Brain microvascular endothelial cell (primary cell): ENCODE results near the gene IGFBP2.

Experiments
- DNase-seq: peaks from one replicate; pipeline ENCODE4 v3.0.0-alpha.2; 2020
- H3K27ac ChIP-seq: fragments of 250-450 bp; sonication (Bioruptor Pico); 2 replicates; pipeline ENCODE4 v1.5.1; 2020; ENCODE audit warnings: mild to moderate bottlenecking, moderate library complexity
- H3K27me3 ChIP-seq: fragments of 250-450 bp; sonication (Bioruptor Pico); replicated peaks from 2 replicates; pipeline ENCODE4 v1.5.1; 2020; ENCODE audit warnings: mild to moderate bottlenecking
- H3K36me3 ChIP-seq: fragments of 250-450 bp; sonication (Bioruptor Pico); replicated peaks from 2 replicates; pipeline ENCODE4 v1.5.1; 2020; ENCODE audit warnings: mild to moderate bottlenecking
- H3K4me3 ChIP-seq: 2 replicates; pipeline ENCODE4 v1.5.1; 2011; ENCODE audit warnings: low read depth, mild to moderate bottlenecking, control low read depth, low read length, moderate library complexity
- in situ Hi-C: cut with HindIII; loops from 2 replicates; pipeline ENCODE4 v1.10.0; 2017; ENCODE audit warnings: low sequenced_read_pairs, low pct_ligation_motif_present
- TF ChIP-seq, protein P1 (sequence below): IDR thresholded peaks from 2 replicates; pipeline ENCODE4 v1.5.1; 2011; ENCODE audit warnings: low read depth, mild to moderate bottlenecking, moderate library complexity, low read length, control low read depth, inconsistent platforms; ENCODE audit errors: missing control alignments

The IGFBP2 gene

DNA sequence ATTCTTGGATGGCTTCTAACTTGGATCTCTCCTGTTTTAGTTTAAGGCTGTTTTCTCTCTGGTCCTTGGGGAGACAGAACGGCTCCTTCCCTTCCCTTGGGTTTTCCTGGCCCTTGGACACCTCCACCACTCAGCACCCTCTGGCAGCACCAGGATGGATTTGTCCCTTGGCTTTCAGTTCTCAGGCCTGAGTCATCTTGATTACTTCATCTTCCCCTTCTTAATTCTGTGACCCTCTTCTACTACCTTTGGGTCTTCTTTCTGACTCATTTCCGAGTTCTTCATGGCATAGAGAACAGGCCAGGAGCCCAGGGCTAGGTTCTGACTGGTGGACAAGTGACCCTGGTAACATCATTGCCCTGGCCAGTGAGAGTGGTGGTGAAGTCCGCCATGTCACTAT lies 14.9 kb downstream of the IGFBP2 start:
- DNase-seq, result no peak
- in situ Hi-C loops, result no loop called here
- H3K27ac ChIP-seq, result no peak overlapping the region
- H3K4me3 ChIP-seq, result no peak overlapping the region
- no peaks in the 10 kb centered on the region for H3K27me3 ChIP-seq
- TF ChIP-seq, protein P1, sequence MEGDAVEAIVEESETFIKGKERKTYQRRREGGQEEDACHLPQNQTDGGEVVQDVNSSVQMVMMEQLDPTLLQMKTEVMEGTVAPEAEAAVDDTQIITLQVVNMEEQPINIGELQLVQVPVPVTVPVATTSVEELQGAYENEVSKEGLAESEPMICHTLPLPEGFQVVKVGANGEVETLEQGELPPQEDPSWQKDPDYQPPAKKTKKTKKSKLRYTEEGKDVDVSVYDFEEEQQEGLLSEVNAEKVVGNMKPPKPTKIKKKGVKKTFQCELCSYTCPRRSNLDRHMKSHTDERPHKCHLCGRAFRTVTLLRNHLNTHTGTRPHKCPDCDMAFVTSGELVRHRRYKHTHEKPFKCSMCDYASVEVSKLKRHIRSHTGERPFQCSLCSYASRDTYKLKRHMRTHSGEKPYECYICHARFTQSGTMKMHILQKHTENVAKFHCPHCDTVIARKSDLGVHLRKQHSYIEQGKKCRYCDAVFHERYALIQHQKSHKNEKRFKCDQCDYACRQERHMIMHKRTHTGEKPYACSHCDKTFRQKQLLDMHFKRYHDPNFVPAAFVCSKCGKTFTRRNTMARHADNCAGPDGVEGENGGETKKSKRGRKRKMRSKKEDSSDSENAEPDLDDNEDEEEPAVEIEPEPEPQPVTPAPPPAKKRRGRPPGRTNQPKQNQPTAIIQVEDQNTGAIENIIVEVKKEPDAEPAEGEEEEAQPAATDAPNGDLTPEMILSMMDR, result no peak
- H3K36me3 ChIP-seq, result no peaks in the 10 kb centered on the region

DNA sequence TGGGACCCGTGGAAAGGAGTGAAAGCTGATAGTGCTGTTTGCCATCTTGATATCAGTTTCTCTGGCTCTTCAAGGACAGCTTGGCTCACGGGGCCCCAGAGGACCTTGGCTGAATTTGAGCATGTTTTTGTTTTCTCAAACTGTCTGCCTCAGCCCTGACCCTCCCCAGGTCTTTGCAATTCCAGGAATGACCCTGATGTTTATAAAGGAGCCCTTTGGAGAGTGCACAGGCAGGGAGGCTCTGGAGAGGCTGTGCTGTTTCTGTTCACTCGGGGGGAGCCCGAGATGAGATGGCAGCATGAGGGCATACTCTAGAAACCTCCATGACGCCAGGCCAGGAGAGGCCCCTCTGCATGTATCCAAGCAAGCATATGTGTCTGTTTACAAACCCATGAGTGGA lies 16.4 kb downstream of the IGFBP2 start:
- no peak overlapping the region for H3K27ac ChIP-seq
- in situ Hi-C loops, result no loop called here
- no peaks in the 10 kb centered on the region for H3K36me3 ChIP-seq
- H3K27me3 ChIP-seq, result no peaks in the 10 kb centered on the region
- DNase-seq, result no peak
- TF ChIP-seq, protein P1, result no peak
- H3K4me3 ChIP-seq, result no peak overlapping the region

DNA sequence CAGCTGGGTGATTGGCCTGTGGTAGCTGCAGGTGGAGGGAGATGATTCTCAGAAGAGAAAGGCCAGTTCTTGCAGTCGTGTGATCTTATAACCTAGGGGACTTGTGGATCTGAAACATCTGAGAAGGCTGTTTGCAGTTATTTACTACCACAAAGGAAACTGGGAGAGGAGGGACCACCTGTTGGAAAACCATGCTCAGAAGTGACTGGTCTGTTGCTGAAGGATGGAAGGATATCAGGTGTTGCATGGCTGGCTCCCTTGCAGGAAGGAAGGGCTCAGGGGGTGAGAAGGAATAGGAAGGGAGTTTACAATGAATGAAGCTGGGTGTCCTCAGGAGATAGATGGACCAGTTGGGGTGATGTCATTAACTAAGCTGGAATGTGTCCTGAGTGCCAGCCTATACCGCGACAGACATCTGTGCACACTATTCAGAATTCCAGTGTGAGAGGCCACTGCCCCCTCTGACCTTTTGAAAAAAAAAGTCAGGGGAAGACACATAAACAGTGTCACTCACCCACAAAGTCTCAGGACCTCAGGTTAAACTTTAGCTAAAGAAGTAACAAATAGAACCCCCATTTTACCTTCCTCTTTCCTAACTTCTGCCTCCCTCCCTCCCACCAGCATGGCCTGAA lies 17.5 kb downstream of the IGFBP2 start:
- H3K27ac ChIP-seq, result no peak overlapping the region
- no peaks in the 10 kb centered on the region for H3K36me3 ChIP-seq
- no peak overlapping the region for H3K4me3 ChIP-seq
- in situ Hi-C loops, result loop anchor here (10.0 kb wide), 1 partner anchor 136 kb away; no protein-coding TSS in a partner anchor
- TF ChIP-seq, protein P1, result no peak
- no peak for DNase-seq
- no peaks in the 10 kb centered on the region for H3K27me3 ChIP-seq

DNA sequence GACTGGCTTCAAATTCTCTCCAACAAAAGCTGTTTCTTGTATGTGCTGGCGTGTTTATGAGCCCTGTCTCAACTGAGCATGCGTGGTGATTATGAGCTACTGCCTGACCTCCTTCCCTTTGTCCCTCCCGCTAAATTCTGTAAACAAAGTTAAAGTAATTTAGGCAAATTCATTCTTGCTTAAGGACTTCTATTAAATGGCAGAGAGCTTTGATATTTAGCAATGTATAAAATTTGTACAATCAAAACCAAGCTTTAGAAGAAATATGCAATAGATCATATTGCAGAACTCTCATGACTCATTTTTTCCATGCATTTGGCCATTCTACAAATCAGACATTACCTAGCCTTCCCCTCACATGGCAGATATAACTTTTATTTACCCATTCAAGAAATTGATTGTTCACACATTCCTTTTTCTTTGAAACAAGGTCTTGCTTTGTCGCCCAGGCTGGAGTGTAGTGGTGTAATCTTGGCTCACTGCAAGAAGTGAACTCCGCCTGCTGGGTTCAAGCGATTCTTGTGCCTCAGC lies 18.2 kb downstream of the IGFBP2 start:
- Histone ChIP-seq H3K36me3 (peaks cover 3% of the 10 kb centered on the region), H3K4me3 (no peak overlapping the region), H3K27ac (no peak overlapping the region), H3K27me3 (no peaks in the 10 kb centered on the region)
- DNase-seq, result no peak
- in situ Hi-C loops, result loop anchor here (10.0 kb wide), 1 partner anchor 137 kb away; no protein-coding TSS in a partner anchor
- TF ChIP-seq, protein P1, result no peak

DNA sequence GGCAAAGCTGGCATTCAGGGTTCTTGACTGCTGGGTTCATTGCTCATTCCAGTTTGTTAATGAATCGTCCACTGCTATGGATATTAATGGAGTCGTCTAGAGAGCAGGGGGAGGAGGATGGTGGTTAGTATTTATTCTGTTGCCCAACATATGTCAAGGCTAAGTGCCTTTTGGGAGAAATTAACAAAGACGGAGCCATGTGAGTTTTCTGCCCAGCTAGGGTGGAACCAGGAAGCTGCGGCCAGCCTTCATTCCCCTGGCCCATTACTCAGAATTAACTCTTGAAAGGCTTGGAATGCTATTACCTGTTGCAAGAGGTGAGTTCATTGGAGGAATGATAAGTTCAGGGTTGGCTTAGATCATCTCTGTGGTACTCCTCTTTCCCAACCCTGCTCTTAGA lies 19.3 kb downstream of the IGFBP2 start:
- H3K27me3 ChIP-seq, result no peaks in the 10 kb centered on the region
- no peak overlapping the region for H3K27ac ChIP-seq
- DNase-seq, result no peak
- no peak overlapping the region for H3K4me3 ChIP-seq
- in situ Hi-C loops, result loop anchor here (10.0 kb wide), 1 partner anchor 138 kb away; no protein-coding TSS in a partner anchor
- peaks cover 6% of the 10 kb centered on the region for H3K36me3 ChIP-seq
- TF ChIP-seq, protein P1, result no peak
